ENCODE data around the gene ZNF618. TPM values are rescaled to one million over a fixed set of nuclear protein-coding genes. Genes with fewer than 3 reads are reported as not detected.
A peak's percentile ranks its signal among the peaks of the same experiment; 100 is the strongest.

The ZNF618 gene
- total RNA-seq, 1 donor from 2014 or later = 10.2 TPM

GRCh38 chr9:114005371-114006154 is 129.5 kb downstream of the ZNF618 start:
- intact Hi-C loops (cut with DNase I) = no loop called here
- Histone ChIP-seq H3K27me3 (ENCODE audit: low read depth) (no peaks in the 10 kb centered on the region), H3K4me3 (no peak overlapping the region), H3K27ac (no peak overlapping the region), H3K4me1 (peaks cover 19% of the 10 kb centered on the region), H3K36me3 (no peaks in the 10 kb centered on the region), H3K9me3 (no peaks in the 10 kb centered on the region)
- no peak for ATAC-seq
- no peak for DNase-seq
- TF ChIP-seq CTCF (IDR thresholded peaks at IDR 0.05) = no peak

- no peak for ATAC-seq
- no peak for TF ChIP-seq CTCF (IDR thresholded peaks at IDR 0.05)
- Histone ChIP-seq H3K4me3 (no peak overlapping the region), H3K36me3 (no peaks in the 10 kb centered on the region), H3K4me1 (peaks cover 19% of the 10 kb centered on the region), H3K27ac (no peak overlapping the region), H3K9me3 (no peaks in the 10 kb centered on the region), H3K27me3 (ENCODE audit: low read depth) (no peaks in the 10 kb centered on the region)
- intact Hi-C loops (cut with DNase I) = no loop called here
- DNase-seq = no peak
These were observed 130.0 kb downstream of the ZNF618 start for GRCh38 chr9:114006155-114006550.

- H3K4me3 ChIP-seq = no peak overlapping the region
- intact Hi-C loops (cut with DNase I) = no loop called here
- H3K36me3 ChIP-seq = no peaks in the 10 kb centered on the region
- ATAC-seq = no peak
- TF ChIP-seq CTCF (IDR thresholded peaks at IDR 0.05) = no peak
- no peaks in the 10 kb centered on the region for H3K9me3 ChIP-seq
- H3K27ac ChIP-seq = no peak overlapping the region
- no peak for DNase-seq
- peaks cover 19% of the 10 kb centered on the region for H3K4me1 ChIP-seq
- H3K27me3 ChIP-seq (ENCODE audit: low read depth) = no peaks in the 10 kb centered on the region
These were observed 131.0 kb downstream of the ZNF618 start for GRCh38 chr9:114006931-114007691.

GRCh38 chr9:114007991-114008666 is 132.0 kb downstream of the ZNF618 start:
- intact Hi-C loops (cut with DNase I) = no loop called here
- no peak overlapping the region for H3K27ac ChIP-seq
- peaks cover 17% of the 10 kb centered on the region for H3K4me1 ChIP-seq
- no peaks in the 10 kb centered on the region for H3K27me3 ChIP-seq (ENCODE audit: low read depth)
- ATAC-seq (no peak), DNase-seq (peak; percentile 28)
- H3K4me3 ChIP-seq = no peak overlapping the region
- no peaks in the 10 kb centered on the region for H3K9me3 ChIP-seq
- TF ChIP-seq CTCF (IDR thresholded peaks at IDR 0.05) = no peak
- H3K36me3 ChIP-seq = no peaks in the 10 kb centered on the region

- Histone ChIP-seq H3K9me3 (no peaks in the 10 kb centered on the region), H3K27ac (no peak overlapping the region), H3K4me3 (no peak overlapping the region), H3K36me3 (no peaks in the 10 kb centered on the region), H3K4me1 (peaks cover 10% of the 10 kb centered on the region), H3K27me3 (ENCODE audit: low read depth) (no peaks in the 10 kb centered on the region)
- intact Hi-C loops (cut with DNase I) = no loop called here
- no peak for TF ChIP-seq CTCF (IDR thresholded peaks at IDR 0.05)
- no peak for ATAC-seq
- no peak for DNase-seq
These were observed 132.7 kb downstream of the ZNF618 start for GRCh38 chr9:114008667-114009410.

Data from lower lobe of right lung (tissue), 2 donors.